ENCODE measurements around the gene TMEM116. TPM values are rescaled to one million over a fixed set of nuclear protein-coding genes. Genes with fewer than 3 reads are reported as not detected.

The TMEM116 gene
- total RNA-seq, 1 donor from 2014 or later: 9.0 TPM

DNA sequence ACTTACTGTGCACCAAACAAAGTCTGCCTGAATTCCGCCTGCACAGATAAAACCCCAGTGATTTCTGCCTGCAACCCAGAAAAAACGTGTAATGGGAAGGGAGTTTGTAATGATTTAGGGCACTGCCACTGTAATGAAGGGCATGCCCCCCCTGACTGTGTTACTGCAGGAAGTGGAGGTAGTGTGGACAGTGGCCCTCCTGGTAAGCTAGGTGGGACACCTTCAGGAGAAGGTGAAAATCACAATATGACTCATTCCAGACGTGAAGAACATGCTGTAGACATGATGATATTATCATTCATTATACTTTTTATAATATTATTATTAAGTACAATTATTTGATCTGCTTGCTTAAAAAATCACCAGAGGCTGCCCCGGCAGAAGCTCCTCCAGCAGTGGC, 111.8 kb downstream of the TMEM116 start:
- no peak overlapping the region for H3K4me3 Mint-ChIP-seq (ENCODE audit: low read depth)
- no peaks in the 10 kb centered on the region for H3K27me3 Mint-ChIP-seq (ENCODE audit: low read depth)
- H3K9me3 Mint-ChIP-seq: peaks cover 8% of the 10 kb centered on the region
- H3K36me3 Mint-ChIP-seq (ENCODE audit: low read depth): peaks cover 39% of the 10 kb centered on the region
- no peaks in the 10 kb centered on the region for H3K4me1 Mint-ChIP-seq (ENCODE audit: low read depth)
- intact Hi-C loops (cut with micrococcal nuclease): no loop called here
- H3K27ac Mint-ChIP-seq: no peak overlapping the region
- no peak for DNase-seq (ENCODE audit: low spot score)

- Mint-ChIP-seq H3K9me3 (no peaks in the 10 kb centered on the region), H3K36me3 (ENCODE audit: low read depth) (peaks cover 51% of the 10 kb centered on the region), H3K27ac (no peak overlapping the region), H3K4me1 (ENCODE audit: low read depth) (no peaks in the 10 kb centered on the region), H3K27me3 (ENCODE audit: low read depth) (no peaks in the 10 kb centered on the region), H3K4me3 (ENCODE audit: low read depth) (no peak overlapping the region)
- intact Hi-C loops (cut with micrococcal nuclease): no loop called here
- DNase-seq (ENCODE audit: low spot score): no peak
These were observed 118.4 kb downstream of the TMEM116 start for GRCh38 chr12:111894556-111894955.

DNA sequence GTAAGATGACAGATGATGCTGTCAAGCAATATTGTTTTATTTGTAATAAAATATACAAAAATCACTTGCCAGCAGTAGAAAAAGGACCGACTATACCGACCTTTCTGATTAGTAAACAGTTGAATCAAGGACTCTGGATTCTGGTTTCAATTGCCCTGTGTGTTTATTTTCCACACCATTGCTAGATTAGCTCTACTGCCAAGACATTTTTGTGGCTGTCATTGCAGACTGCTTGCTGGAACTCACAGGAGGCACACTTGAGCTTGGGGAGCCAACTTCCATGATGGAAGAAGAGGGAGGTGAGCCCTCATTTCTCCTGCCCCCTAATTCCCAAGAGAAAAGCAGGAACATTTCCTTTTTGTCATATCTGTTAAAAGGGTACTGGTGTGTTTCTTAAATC, 119.7 kb downstream of the TMEM116 start:
- Mint-ChIP-seq H3K9me3 (no peaks in the 10 kb centered on the region), H3K27me3 (ENCODE audit: low read depth) (no peaks in the 10 kb centered on the region), H3K27ac (no peak overlapping the region), H3K4me3 (ENCODE audit: low read depth) (no peak overlapping the region), H3K36me3 (ENCODE audit: low read depth) (peaks cover 55% of the 10 kb centered on the region), H3K4me1 (ENCODE audit: low read depth) (no peaks in the 10 kb centered on the region)
- no peak for DNase-seq (ENCODE audit: low spot score)
- intact Hi-C loops (cut with micrococcal nuclease): no loop called here

- H3K36me3 Mint-ChIP-seq (ENCODE audit: low read depth): peaks cover 77% of the 10 kb centered on the region
- H3K4me3 Mint-ChIP-seq (ENCODE audit: low read depth): no peak overlapping the region
- intact Hi-C loops (cut with micrococcal nuclease): no loop called here
- H3K27ac Mint-ChIP-seq: no peak overlapping the region
- no peak for DNase-seq (ENCODE audit: low spot score)
- H3K4me1 Mint-ChIP-seq (ENCODE audit: low read depth): no peaks in the 10 kb centered on the region
- no peaks in the 10 kb centered on the region for H3K27me3 Mint-ChIP-seq (ENCODE audit: low read depth)
- H3K9me3 Mint-ChIP-seq: no peaks in the 10 kb centered on the region
These were observed 124.8 kb downstream of the TMEM116 start for GRCh38 chr12:111887926-111888745.

GRCh38 chr12:111886662-111887545, 126.1 kb downstream of the TMEM116 start:
- Mint-ChIP-seq H3K4me3 (ENCODE audit: low read depth) (no peak overlapping the region), H3K9me3 (no peaks in the 10 kb centered on the region), H3K36me3 (ENCODE audit: low read depth) (peaks cover 75% of the 10 kb centered on the region), H3K27ac (no peak overlapping the region), H3K4me1 (ENCODE audit: low read depth) (no peaks in the 10 kb centered on the region), H3K27me3 (ENCODE audit: low read depth) (no peaks in the 10 kb centered on the region)
- no peak for DNase-seq (ENCODE audit: low spot score)
- intact Hi-C loops (cut with micrococcal nuclease): no loop called here

- DNase-seq (ENCODE audit: low spot score): no peak
- no peaks in the 10 kb centered on the region for H3K4me1 Mint-ChIP-seq (ENCODE audit: low read depth)
- H3K27ac Mint-ChIP-seq: no peak overlapping the region
- H3K9me3 Mint-ChIP-seq: no peaks in the 10 kb centered on the region
- H3K4me3 Mint-ChIP-seq (ENCODE audit: low read depth): no peak overlapping the region
- no peaks in the 10 kb centered on the region for H3K27me3 Mint-ChIP-seq (ENCODE audit: low read depth)
- intact Hi-C loops (cut with micrococcal nuclease): no loop called here
- peaks cover 81% of the 10 kb centered on the region for H3K36me3 Mint-ChIP-seq (ENCODE audit: low read depth)
These were observed 131.2 kb downstream of the TMEM116 start for GRCh38 chr12:111881716-111882115.

Other genes with a start within 250 kb of the TMEM116 start
- 0.11 and 0.34 TPM in 2 replicates for gene ALDH2, start 246.2 kb downstream of the TMEM116 start, total RNA-seq
- gene MAPKAPK5, start 170.9 kb downstream of the TMEM116 start, total RNA-seq: 66.4 and 68.1 TPM in 2 replicates
- 58.9 and 59.9 TPM in 2 replicates for gene ERP29, start 261 bp upstream of the TMEM116 start, total RNA-seq
- 43.3 and 48.7 TPM in 2 replicates for gene NAA25, start 95.6 kb upstream of the TMEM116 start, total RNA-seq
- 34.7 and 37.5 TPM in 2 replicates for gene TRAFD1, start 112.4 kb upstream of the TMEM116 start, total RNA-seq

Measured in activated T-helper 2 cell treated with anti-CD3 and anti-CD28 coated beads, Interferon-gamma antibody, Interleukin-2, Interleukin-4, amounts not matched to agents 10 μg/mL and 5 μg/mL and 100 μg/mL, durations not matched to agents 14 hours and 24 hours and 36 hours (primary cell).